Sigmoid colon (tissue), 7 donors: Measurements from ENCODE around the gene PPP1R2B. TPM values are rescaled to one million over a fixed set of nuclear protein-coding genes. Genes with fewer than 3 reads are reported as not detected.

ENCODE experiments used
- DNase-seq: peaks from one replicate; pipeline ENCODE4 v3.0.0-alpha.2; 2019
- H3K27ac ChIP-seq, 4 donors: fragments of 200-600 bp; sonication (generic); one replicate each; pipeline ENCODE4 v1.5.1; 2016 to 2019; ENCODE audit warnings: mild to moderate bottlenecking in 1 of 4
- H3K27me3 ChIP-seq, 3 donors: fragments of 200-600 bp; sonication (generic); one replicate each; pipeline ENCODE4 v1.5.1; 2019; ENCODE audit warnings: mild to moderate bottlenecking in 1 of 3
- H3K36me3 ChIP-seq, 4 donors: fragments of 200-600 bp; sonication (generic); one replicate each; pipeline ENCODE4 v1.5.1; 2016 to 2019
- H3K4me1 ChIP-seq, 4 donors: fragments of 200-600 bp; sonication (generic); one replicate each; pipeline ENCODE4 v1.5.1; 2017 to 2019
- H3K4me3 ChIP-seq, 4 donors: fragments of 200-600 bp; sonication (generic); one replicate each; pipeline ENCODE4 v1.5.1; 2017 to 2019; ENCODE audit warnings: mild to moderate bottlenecking in 2 of 4, moderate library complexity in 1 of 4
- H3K9me3 ChIP-seq, 4 donors: fragments of 200-600 bp in 3 of 4; sonication (generic) in 3 of 4; one replicate each; pipeline versions ENCODE4 v1.5.1 to v1.6.1; 2013 to 2019
- CTCF ChIP-seq, 4 experiments: fragments of 450-650 bp in 3 of 4; fragments of 200-600 bp in 1 of 4; IDR thresholded peaks; one replicate each; pipeline ENCODE4 v1.5.1; 2016 to 2019; ENCODE audit warnings: antibody characterized with exemption in 4 of 4, mild to moderate bottlenecking in 3 of 4, moderate library complexity in 2 of 4
- EP300 ChIP-seq, 4 donors: sonication (generic); formaldehyde crosslinking; IDR thresholded peaks; one replicate each; pipeline ENCODE4 v1.6.1; 2017; ENCODE audit warnings: antibody characterized with exemption in 4 of 4
- POLR2A ChIP-seq, 2 donors: fragments of 450-650 bp; IDR thresholded peaks; one replicate each; pipeline ENCODE4 v1.6.1; 2016; ENCODE audit warnings: antibody characterized with exemption in 2 of 2, mild to moderate bottlenecking in 2 of 2, moderate library complexity in 2 of 2
- POLR2AphosphoS5 ChIP-seq, 4 donors: sonication (generic); formaldehyde crosslinking; IDR thresholded peaks; one replicate each; pipeline ENCODE4 v1.6.1; 2017; ENCODE audit warnings: antibody characterized with exemption in 4 of 4
- WGBS, 2 donors: extraction: QIAGEN DNeasy Blood & Tissue Kit; methylation state at CpG; one replicate each; pipeline ENCODE4 v1.1.7; 2013; 5-methylcytosine and 5-hydroxymethylcytosine counted together
- intact Hi-C: fragments of 100-400 bp; cut with DNase I; formaldehyde crosslinking; loops from one replicate; pipeline ENCODE4 v1.15.1; 2023
- polyA plus RNA-seq, 3 donors: library from polyadenylated mRNA; stranded (reverse); fragments of 200-250 nt; gene quantifications; one replicate each; pipeline ENCODE4 v1.2.3, GENCODE V29; 2013
- small RNA-seq, 3 donors: library from RNA; depleted of rRNA; stranded (forward); fragments of <200 nt; gene quantifications; one replicate each; pipeline ENCODE3, GENCODE V24; 2016
- total RNA-seq, 4 donors: library from RNA; depleted of rRNA; stranded (reverse); fragments of >200 nt; gene quantifications; one replicate each; pipeline ENCODE4 v1.1.0, GENCODE V29; 2016
- donor health status: healthy with polysubstance abuse.
- donor health status: Bipolar disorder and iron deficiency.
- donor health status: healthy.

The PPP1R2B gene
- total and polyA plus RNA-seq, 7 donors, result 0.03 TPM; not detected in 6

GRCh38 chr5:156893517-156893916 is 43.4 kb downstream of the PPP1R2B start:
- H3K4me3 ChIP-seq, result no peak overlapping the region
- H3K4me1 ChIP-seq, result no peaks in the 10 kb centered on the region
- H3K27ac ChIP-seq, result no peak overlapping the region
- no peaks in the 10 kb centered on the region for H3K27me3 ChIP-seq
- intact Hi-C loops, result no loop called here
- H3K9me3 ChIP-seq, result no peaks in the 10 kb centered on the region
- no peak for TF ChIP-seq CTCF (IDR thresholded peaks at IDR 0.05)
- no peak for TF ChIP-seq POLR2AphosphoS5 (IDR thresholded peaks at IDR 0.05)
- no peak for TF ChIP-seq EP300 (IDR thresholded peaks at IDR 0.05)
- no peak for TF ChIP-seq POLR2A (IDR thresholded peaks at IDR 0.05)
- WGBS, 2 donors, result 17 to 23% methylated on average over 1 of the region's 1 CpG
- no peaks in the 10 kb centered on the region for H3K36me3 ChIP-seq
- no peak for DNase-seq

DNA sequence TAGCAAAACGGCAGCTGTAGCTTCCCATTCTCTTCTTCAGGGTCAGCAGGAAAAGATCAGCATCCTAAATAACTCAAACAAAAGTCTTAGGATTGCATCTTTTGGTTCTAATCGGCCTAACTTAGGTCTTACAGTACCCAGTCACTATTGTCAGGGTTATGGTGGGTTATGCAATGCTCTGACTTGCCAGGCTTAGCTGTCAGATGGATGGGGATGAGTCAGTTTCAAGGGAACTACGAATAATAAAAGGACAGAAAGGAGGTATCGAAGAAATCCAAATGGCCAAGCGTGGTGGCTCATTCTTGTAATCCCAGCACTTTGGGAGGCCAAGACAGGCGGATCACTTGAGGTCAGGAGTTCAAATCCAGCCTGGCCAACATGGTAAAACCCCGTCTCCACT is 46.5 kb downstream of the PPP1R2B start:
- no peak for TF ChIP-seq EP300 (IDR thresholded peaks at IDR 0.05)
- TF ChIP-seq POLR2A (IDR thresholded peaks at IDR 0.05), result no peak
- TF ChIP-seq POLR2AphosphoS5 (IDR thresholded peaks at IDR 0.05), result no peak
- no peak for TF ChIP-seq CTCF (IDR thresholded peaks at IDR 0.05)
- Histone ChIP-seq H3K4me3 (no peak overlapping the region), H3K27me3 (no peaks in the 10 kb centered on the region), H3K9me3 (peaks cover 0 to 2% (median 0%) of the 10 kb centered on the region in 4 donors), H3K27ac (no peak overlapping the region), H3K36me3 (no peaks in the 10 kb centered on the region), H3K4me1 (no peaks in the 10 kb centered on the region)
- no peak for DNase-seq
- intact Hi-C loops, result no loop called here
- 81 to 88% methylated on average over 7 of the region's 7 CpGs for WGBS, 2 donors

Small RNA genes lying within 50 kb of the gene (small RNA-seq; reads per million reads assigned to genes)
- 0 reads per million in 3 donors for gene RNU6-556P

Other genes starting within 250 kb of the PPP1R2B start
- 1 to 10 TPM in 1 of 4 donors, under 1 TPM in 1, not detected in 2; 0.66 to 1.1 TPM for gene TIMD4, start 112.9 kb downstream of the PPP1R2B start, total RNA-seq
- gene TIMD4, start 112.9 kb downstream of the PPP1R2B start, polyA plus RNA-seq, result 1 to 10 TPM in 1 of 3 donors, not detected in 2; 7.3 TPM
- not detected for gene HAVCR1, start 208.8 kb downstream of the PPP1R2B start, total RNA-seq
- gene HAVCR1, start 208.8 kb downstream of the PPP1R2B start, polyA plus RNA-seq, result 1 to 10 TPM in 1 of 3 donors, not detected in 2; 1.5 TPM